Nephron progenitor cell (in vitro differentiated cells): Measurements from ENCODE around the gene VRK2.

Experiments
- DNase-seq: peaks from one replicate; pipeline ENCODE4 v3.0.0; 2021
- H3K27ac Mint-ChIP-seq: 2 replicates; pipeline ENCODE4 v1.8.0; 2021; ENCODE audit warnings: mild to moderate bottlenecking, moderate library complexity, mixed read lengths
- H3K27me3 Mint-ChIP-seq: 2 replicates; pipeline ENCODE4 v1.8.0; 2021; ENCODE audit warnings: mild to moderate bottlenecking, low read depth, mixed read lengths; ENCODE audit not compliant: poor library complexity
- H3K36me3 Mint-ChIP-seq: 2 replicates; pipeline ENCODE4 v1.8.0; 2021; ENCODE audit warnings: low read depth, mixed read lengths
- H3K4me1 Mint-ChIP-seq: 2 replicates; pipeline ENCODE4 v1.8.0; 2021; ENCODE audit warnings: mixed read lengths
- H3K4me3 Mint-ChIP-seq: 2 replicates; pipeline ENCODE4 v1.8.0; 2021; ENCODE audit warnings: mild to moderate bottlenecking, moderate library complexity, mixed read lengths
- H3K9me3 Mint-ChIP-seq: 2 replicates; pipeline ENCODE4 v1.8.0; 2021; ENCODE audit warnings: mild to moderate bottlenecking, moderate library complexity, mixed read lengths
- CTCF ChIP-seq: fragments of 200-600 bp; sonication (generic); IDR thresholded peaks from 2 replicates; pipeline ENCODE4 v1.5.0; 2021; ENCODE audit warnings: antibody characterized with exemption

The VRK2 gene

GRCh38 chr2:58146707-58147106 is 100.1 kb downstream of the VRK2 start:
- no peak for TF ChIP-seq CTCF
- H3K27ac Mint-ChIP-seq: no peak overlapping the region
- H3K4me3 Mint-ChIP-seq: no peak overlapping the region
- no peaks in the 10 kb centered on the region for H3K4me1 Mint-ChIP-seq
- no peak for DNase-seq
- H3K9me3 Mint-ChIP-seq: no peaks in the 10 kb centered on the region
- H3K36me3 Mint-ChIP-seq: peaks cover 7% of the 10 kb centered on the region
- no peaks in the 10 kb centered on the region for H3K27me3 Mint-ChIP-seq

GRCh38 chr2:58155160-58155778 is 108.7 kb downstream of the VRK2 start:
- Mint-ChIP-seq H3K27me3 (no peaks in the 10 kb centered on the region), H3K9me3 (no peaks in the 10 kb centered on the region), H3K4me1 (peaks cover 6% of the 10 kb centered on the region), H3K4me3 (no peak overlapping the region), H3K27ac (peak overlapping the region; percentile 78), H3K36me3 (peaks cover 39% of the 10 kb centered on the region)
- no peak for DNase-seq
- TF ChIP-seq CTCF: no peak

GRCh38 chr2:58156780-58157179 is 110.2 kb downstream of the VRK2 start:
- H3K36me3 Mint-ChIP-seq: peaks cover 51% of the 10 kb centered on the region

GRCh38 chr2:58157754-58158153 is 111.1 kb downstream of the VRK2 start:
- no peak overlapping the region for H3K27ac Mint-ChIP-seq
- DNase-seq: no peak
- no peaks in the 10 kb centered on the region for H3K9me3 Mint-ChIP-seq
- TF ChIP-seq CTCF: no peak
- H3K4me1 Mint-ChIP-seq: peaks cover 6% of the 10 kb centered on the region
- no peak overlapping the region for H3K4me3 Mint-ChIP-seq
- H3K36me3 Mint-ChIP-seq: peaks cover 51% of the 10 kb centered on the region
- no peaks in the 10 kb centered on the region for H3K27me3 Mint-ChIP-seq

More at GRCh38 chr2:58156780-58157179, 110.2 kb downstream of the VRK2 start:
- TF ChIP-seq CTCF: no peak
- H3K4me1 Mint-ChIP-seq: peaks cover 6% of the 10 kb centered on the region
- H3K27ac Mint-ChIP-seq: peak overlapping the region; percentile 15
- H3K9me3 Mint-ChIP-seq: no peaks in the 10 kb centered on the region
- H3K4me3 Mint-ChIP-seq: no peak overlapping the region
- no peak for DNase-seq
- H3K27me3 Mint-ChIP-seq: no peaks in the 10 kb centered on the region

- Mint-ChIP-seq H3K27ac (no peak overlapping the region), H3K36me3 (peaks cover 51% of the 10 kb centered on the region)
These were observed 111.9 kb downstream of the VRK2 start for GRCh38 chr2:58158481-58158880.

More at GRCh38 chr2:58158481-58158880, 111.9 kb downstream of the VRK2 start:
- Mint-ChIP-seq H3K27me3 (no peaks in the 10 kb centered on the region), H3K9me3 (no peaks in the 10 kb centered on the region), H3K4me1 (peaks cover 6% of the 10 kb centered on the region), H3K4me3 (no peak overlapping the region)
- no peak for TF ChIP-seq CTCF
- no peak for DNase-seq
